GM20431 (cell line): ENCODE data around the gene CTTNBP2NL.

Experiments
- in situ Hi-C: fragments of 300-500 bp; cut with MseI, MboI; formaldehyde crosslinking; loops from one replicate; pipeline ENCODE4 v1.15.0; 2020; ENCODE audit warnings: low sequenced_read_pairs; ENCODE audit not compliant: unreplicated experiment

CTTNBP2NL gene

DNA sequence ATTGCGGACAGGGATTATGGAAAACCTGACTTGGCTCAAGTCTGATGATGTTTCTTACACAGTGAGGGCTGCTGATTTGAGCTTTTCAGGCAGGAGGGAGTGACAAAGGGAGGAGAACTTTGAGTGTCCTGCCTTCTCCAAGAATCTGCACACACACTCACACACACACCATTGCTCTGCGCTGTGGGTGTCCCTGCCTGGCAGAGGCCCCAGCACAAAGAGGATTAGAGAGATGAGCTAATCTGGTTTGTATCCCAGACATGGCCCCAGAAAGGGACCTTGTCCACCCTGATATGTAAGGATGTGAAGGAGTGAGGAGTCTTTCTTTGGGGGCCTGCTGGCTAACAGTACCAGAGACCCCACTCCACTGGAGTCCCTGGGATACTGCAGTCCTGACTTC lies 106.8 kb downstream of the CTTNBP2NL start:
- in situ Hi-C loops = loop anchor here (25.0 kb wide), 1 partner anchor 209 kb away; the partner anchor contains the start of genes PPM1J and RHOC

DNA sequence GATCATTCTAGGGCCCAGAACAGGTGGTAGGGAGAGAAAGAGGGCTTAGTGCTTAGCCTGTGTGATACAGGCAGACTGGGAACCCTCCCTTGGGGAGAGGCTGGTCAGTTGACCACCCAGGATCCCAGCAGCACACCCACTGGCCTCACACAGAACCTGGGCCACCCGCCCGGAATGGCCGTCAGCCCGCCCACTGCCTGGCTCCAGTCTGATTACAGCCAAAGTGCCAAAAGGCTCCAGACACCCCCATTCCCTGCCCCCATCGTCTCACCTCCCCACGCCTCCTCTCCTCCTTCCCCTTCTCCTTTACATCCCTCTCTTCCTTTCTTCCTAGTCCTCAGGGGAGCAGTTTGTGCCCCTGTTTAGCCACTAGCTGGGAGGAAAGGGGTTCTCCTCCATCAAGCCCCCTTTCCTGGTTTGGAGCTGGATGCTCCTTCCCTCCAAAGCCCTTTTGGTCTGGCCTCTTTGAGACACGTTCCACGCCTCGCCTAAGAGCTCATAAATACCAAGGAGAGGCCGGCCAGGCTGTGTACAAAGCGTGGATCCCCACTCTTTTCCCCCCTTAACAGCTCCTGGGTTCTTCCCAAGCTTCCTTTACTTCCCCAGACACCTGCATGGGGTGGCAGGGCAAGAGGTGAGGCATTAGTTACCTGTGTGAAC lies 108.1 kb downstream of the CTTNBP2NL start:
- in situ Hi-C loops = loop anchor here (25.0 kb wide), 1 partner anchor 208 kb away; the partner anchor contains the start of genes PPM1J and RHOC

DNA sequence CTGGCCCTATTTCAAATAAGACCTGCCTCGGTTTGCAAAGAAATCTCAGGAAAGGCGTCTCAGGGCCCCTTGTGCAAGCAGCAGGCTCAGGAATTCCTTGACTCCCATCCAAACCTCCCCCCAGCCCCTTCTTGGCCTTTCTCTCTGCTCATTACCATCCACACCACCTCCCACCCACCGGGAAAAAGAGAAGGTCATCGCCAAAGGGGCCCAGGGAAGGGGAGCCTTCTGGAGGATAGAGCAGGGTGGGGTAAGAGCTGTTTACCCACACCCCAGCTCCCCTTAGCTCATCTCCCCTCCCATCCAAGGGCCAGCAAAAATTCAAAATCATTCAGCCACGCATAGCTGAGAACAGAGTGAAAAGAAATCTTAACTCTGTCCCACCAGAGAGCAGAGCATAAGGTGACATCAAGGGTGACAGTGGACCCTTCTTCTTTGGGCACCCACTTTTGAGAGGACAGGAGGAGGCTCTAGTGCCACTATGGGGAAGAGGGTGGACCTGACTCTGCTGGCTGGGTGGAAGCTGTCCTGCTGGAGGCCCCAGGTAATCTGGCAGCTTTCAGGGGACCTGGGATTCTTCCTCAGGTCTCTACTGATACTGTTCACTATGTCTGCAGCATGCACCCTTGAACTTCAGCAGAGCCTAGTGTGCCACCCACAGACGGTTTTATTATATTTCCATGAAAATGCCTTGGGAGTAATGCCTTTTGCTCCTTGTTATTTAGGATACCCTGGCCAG lies 108.8 kb downstream of the CTTNBP2NL start:
- in situ Hi-C loops = loop anchor here (25.0 kb wide), 1 partner anchor 207 kb away; the partner anchor contains the start of genes PPM1J and RHOC

DNA sequence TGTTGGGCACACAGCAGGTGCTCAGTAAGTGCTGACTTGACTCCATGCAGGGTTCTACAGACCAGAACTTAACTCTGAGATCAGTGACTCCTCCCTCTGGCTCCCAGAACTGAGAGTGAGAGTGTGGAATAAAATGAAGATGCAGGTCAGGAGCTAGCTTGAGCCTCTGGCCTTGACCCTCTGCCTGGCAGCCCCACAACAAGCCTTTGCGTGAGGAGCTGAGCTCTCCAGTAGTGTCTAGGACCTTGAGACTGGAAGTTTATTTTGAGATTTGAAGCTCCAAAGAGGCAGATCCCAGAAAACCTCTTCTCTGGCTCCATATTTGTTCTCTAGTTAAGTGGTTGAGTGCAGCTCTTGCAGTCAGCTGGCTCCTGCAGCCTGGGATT lies 109.4 kb downstream of the CTTNBP2NL start:
- in situ Hi-C loops = loop anchor here (25.0 kb wide), 1 partner anchor 207 kb away; the partner anchor contains the start of genes PPM1J and RHOC

DNA sequence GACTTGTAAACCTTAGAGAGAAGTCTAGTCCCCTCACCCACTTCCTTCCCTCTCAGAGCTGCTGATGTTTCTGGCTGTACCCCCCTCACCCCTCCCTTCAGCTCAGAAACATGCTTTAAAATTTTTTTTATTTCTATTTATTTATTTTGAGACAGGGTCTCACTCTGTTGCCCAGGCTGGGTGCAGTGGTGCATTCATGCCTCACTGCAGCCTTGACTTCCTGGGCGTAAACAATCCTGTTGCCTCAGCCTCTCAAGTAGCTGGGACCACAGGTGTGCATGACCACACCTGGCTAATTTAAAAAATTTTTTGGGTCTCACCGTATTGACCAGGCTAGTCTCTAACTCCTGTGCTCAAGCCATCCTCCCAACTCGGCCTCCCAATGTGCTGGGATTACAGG lies 109.9 kb downstream of the CTTNBP2NL start:
- in situ Hi-C loops = loop anchor here (25.0 kb wide), 1 partner anchor 206 kb away; the partner anchor contains the start of genes PPM1J and RHOC

DNA sequence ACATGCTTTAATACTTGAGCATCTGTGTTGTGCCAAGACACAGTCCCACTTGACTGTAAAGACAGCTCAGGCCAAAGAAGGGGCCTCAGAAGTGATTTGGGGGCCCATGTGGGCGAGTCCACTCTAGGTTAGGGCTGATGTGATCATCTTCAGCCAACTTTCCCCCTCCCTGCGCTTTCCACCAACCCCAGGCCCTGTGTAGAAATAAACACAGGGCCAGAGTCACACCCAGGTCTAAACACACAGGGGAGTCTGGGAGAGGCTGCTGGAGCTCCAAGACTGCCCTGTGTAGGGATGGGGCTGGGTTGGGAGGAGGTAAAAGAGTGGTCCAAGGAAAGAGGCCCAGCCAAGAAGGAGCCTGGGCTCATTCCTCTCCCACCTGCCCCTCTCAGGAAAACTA lies 110.3 kb downstream of the CTTNBP2NL start:
- in situ Hi-C loops = loop anchor here (25.0 kb wide), 1 partner anchor 206 kb away; the partner anchor contains the start of genes PPM1J and RHOC

DNA sequence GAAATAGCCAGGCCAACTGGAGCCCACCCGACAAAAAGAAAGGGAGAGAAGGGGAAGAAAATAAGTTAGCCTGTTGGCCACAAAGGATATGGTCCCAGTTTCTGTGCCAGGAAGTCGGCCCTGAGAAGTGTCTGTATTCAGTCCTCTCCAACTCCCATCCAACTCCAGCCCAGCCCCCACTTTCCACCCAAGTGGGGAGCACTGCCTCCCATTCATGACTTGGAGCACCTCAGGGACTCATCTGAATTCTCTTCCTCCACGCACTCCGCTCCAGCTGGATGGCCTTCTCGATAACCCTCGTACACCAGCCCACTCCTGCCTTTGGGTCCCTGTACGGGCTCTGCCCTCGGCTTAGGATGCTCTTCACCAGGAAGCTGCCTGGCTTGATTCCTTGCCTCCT lies 110.7 kb downstream of the CTTNBP2NL start:
- in situ Hi-C loops = loop anchor here (25.0 kb wide), 1 partner anchor 206 kb away; the partner anchor contains the start of genes PPM1J and RHOC

DNA sequence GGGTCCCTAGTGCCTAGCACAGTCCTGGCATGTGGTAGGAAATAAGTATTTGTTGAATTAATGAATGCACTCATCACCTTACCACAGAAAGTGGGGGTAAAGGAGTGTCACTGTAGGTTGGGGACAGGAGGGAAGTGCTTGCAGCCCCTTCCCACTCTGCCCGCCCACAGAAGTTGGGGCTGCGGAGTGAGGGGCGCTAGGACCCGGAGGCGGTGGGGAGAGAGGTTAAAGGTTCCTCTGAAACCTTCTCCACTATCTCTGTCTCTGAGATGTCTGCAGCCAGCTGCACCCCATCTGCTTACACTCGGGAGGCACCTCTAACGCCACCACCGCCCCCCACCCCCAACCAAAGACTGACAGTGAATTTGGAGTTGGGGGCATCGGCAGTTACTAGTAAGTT lies 111.3 kb downstream of the CTTNBP2NL start:
- in situ Hi-C loops = loop anchor here (25.0 kb wide), 1 partner anchor 205 kb away; the partner anchor contains the start of genes PPM1J and RHOC

DNA sequence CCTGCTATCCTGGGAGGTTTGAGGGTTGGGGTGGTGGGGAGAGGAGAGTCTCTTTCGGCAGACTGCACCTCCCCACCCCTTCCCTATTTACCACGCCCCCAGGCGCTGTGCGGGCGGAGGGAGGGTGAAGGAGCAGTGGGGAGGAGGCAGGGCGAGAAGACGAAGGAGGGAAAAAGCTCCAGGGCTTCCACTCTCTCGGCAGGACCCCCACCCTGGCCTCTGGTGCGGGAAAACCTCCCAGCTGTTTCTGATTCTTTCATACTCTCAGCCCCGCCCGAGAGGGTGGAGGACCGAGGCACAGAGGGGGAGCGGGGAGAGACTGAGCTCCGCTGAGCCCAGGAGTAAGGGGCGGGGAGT lies 111.9 kb downstream of the CTTNBP2NL start:
- in situ Hi-C loops = loop anchor here (25.0 kb wide), 1 partner anchor 204 kb away; the partner anchor contains the start of genes PPM1J and RHOC

DNA sequence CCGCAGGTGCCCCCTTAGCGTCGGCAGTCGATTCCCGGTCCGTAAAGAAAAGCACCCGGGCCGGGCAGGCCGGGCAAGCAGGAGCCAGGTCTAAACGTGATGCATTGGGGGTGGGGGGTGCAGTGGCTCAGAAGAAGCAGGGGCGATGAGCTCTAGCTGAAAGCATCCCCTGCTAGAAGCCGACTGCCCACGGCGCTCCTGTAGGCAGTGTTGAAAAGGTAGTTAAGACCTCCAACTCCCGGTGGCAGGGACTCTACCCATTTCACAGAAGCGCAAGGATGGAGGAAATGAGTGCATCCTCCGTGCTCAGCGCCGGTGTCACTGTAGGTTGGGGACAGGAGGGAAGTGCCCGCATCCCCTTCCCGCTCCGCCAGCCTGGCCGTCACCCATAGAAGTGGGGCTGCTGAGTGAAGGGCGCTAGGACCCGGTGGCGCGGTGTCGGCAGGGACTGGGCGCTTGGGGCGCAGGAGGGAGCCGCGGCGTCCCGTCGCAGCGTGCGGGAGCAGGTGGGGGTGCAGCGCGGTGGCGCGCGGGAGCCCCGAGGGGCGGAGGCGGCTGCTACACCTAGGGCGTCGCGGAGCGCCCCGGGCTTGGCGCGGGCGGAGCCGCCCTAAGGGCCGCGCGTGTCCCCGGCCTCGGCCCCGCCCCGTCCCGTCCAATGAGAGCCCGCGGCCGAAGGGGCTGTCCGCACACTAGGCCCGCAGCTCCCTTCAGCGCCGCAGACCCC lies 112.4 kb downstream of the CTTNBP2NL start, which contains the start of gene WNT2B:
WNT2B (plus strand) TSS at position 688 of the 727 bp plus-strand sequence. CDS start 298 bp downstream, outside the sequence.
- in situ Hi-C loops = loop anchor here (25.0 kb wide), 1 partner anchor 204 kb away; the partner anchor contains the start of genes PPM1J and RHOC

DNA sequence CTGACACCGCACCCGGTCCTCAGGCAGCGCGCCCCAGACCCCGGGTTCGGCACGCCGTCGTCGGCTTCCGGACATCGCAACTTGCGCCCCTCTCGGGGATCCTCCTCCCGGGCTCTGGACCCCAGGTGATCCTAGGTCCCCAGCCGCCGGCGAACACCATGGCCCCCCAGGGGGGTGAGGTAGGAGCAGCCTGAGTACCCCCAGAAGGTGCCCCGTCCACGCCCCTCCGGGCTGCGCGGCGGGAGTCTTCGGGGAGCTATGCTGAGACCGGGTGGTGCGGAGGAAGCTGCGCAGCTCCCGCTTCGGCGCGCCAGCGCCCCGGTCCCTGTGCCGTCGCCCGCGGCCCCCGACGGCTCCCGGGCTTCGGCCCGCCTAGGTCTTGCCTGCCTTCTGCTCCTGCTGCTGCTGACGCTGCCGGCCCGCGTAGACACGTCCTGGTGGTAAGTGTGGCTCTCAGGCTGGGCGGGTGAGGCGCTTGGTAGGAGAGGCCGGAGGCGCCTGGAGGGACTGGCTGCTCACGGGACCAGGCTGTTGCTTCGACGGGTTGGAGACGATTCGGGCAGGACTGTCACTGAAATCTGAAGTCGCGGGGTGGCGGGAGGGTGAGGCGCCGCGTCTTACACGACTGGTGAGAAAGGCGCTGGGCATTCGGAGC lies 113.1 kb downstream of the CTTNBP2NL start:
- in situ Hi-C loops = loop anchor here (25.0 kb wide), 1 partner anchor 203 kb away; the partner anchor contains the start of genes PPM1J and RHOC

DNA sequence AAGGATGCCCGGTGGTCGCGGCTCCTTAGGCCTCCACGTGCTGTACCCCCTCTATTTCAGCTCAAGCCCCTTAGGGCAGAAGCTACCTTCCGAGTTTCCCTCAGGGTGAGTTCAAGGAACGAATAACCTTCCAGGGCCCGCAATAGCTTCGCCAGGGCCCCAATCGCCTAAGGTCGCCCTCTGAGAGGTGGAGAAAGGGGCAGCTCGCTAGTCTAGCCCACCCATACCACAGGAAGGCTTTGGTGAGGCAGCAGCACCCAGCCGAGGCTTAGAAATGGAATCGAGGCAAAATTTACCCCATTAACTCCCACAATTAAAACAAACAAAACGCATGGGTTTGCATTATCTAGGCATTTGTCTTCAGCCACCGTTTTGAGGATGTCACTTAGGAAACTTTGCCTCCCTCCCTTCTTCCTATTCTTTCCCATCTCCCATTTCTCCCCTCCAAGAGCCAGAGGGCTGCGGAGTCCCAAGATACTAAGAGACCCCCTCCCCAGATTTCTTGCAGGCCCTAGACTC lies 113.7 kb downstream of the CTTNBP2NL start:
- in situ Hi-C loops = loop anchor here (25.0 kb wide), 1 partner anchor 203 kb away; the partner anchor contains the start of genes PPM1J and RHOC

DNA sequence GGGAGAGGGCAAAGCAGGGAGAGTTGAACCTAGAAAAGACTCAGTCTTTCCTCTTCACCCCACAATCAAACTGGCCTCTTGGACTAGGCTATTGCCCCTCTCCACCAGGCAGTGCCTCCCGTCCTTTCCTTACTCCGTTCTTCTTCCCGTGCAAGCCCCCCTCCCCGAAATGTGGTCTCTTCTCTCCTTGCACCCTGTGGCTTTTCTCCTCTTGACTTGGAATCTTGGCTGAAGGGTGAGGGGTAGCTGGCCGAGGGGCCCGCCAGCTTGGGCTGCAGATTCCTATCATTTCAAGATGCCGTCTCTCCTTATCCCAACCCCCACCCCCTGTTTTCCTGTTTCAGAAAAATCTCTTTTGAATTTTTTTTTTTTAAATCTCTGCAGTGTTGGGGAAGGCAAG lies 114.3 kb downstream of the CTTNBP2NL start:
- in situ Hi-C loops = loop anchor here (25.0 kb wide), 1 partner anchor 202 kb away; the partner anchor contains the start of genes PPM1J and RHOC
